Pulmonary artery endothelial cell (primary cell): ENCODE data around the gene SUN1. TPM values are rescaled to one million over a fixed set of nuclear protein-coding genes. Genes with fewer than 3 reads are reported as not detected.
"Not testable (repeated sequence)": the region's sequence is repeated elsewhere in the genome, so short reads cannot be mapped to it uniquely, and the experiment has no call there.

Experiments used
- DNase-seq: peaks from one replicate; pipeline ENCODE4 v3.0.0-alpha.2; 2011; ENCODE audit warnings: low read depth, low spot score
- total RNA-seq: library from RNA; depleted of rRNA; stranded (reverse); fragments of >200 nt; gene quantifications from 2 replicates; pipeline ENCODE4 v1.2.3, GENCODE V29; 2014

The SUN1 gene
- total RNA-seq, 1 donor from 2014 or later: 178 TPM

DNA sequence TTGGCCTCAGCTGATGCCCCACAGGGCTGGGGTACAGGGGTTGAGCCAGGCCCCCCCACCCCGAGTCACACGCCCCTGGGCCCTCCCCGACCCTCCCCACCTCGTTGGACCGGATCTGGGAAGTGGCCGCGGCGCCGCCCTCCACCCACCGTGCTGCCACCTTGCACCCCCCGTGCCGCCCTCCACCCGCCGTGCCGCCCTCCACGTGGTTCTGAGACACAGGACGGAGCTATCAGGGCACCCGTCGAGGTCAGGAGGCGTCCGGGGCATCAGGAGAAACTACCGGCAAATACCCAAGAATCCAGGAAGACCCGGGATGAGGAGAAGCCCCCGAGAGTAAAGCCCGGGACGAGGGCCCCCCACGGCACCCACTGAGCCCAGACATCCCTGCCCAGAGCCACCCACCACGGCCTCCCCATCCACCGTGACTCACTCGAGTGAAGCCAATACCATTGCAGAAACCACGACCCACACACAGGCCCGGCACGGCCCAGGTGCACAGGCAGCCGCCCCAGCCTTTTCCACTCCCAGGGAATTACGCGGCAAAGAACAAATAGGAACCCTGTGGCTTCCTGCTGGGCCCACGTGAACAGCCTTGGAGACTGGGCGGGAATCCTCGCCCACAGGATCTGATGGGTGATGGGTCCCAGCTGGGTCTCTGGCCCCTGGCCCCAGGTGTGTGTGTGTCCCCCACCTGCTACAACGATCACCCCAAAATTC is 88.2 kb downstream of the SUN1 start:
- DNase-seq: no peak

DNA sequence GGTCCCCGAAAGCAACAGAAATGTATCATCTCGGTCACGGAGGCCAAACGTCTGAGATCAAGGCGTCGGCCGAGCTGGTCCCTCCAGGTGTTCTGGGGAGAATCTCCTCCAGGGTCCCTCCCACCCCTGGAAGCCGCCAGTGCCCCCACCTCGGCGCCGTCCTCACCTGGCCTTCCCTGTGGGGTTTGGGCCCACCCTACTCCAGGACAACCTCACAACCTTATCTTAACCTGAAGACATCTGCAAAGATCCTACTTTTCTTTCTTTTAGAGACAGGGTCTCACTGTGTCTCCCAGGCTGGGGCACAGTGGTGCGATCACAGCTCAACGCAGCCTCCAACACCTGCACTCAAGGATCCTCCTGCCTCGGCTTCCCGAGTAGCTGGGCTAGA is 88.8 kb downstream of the SUN1 start:
- no peak for DNase-seq

DNA sequence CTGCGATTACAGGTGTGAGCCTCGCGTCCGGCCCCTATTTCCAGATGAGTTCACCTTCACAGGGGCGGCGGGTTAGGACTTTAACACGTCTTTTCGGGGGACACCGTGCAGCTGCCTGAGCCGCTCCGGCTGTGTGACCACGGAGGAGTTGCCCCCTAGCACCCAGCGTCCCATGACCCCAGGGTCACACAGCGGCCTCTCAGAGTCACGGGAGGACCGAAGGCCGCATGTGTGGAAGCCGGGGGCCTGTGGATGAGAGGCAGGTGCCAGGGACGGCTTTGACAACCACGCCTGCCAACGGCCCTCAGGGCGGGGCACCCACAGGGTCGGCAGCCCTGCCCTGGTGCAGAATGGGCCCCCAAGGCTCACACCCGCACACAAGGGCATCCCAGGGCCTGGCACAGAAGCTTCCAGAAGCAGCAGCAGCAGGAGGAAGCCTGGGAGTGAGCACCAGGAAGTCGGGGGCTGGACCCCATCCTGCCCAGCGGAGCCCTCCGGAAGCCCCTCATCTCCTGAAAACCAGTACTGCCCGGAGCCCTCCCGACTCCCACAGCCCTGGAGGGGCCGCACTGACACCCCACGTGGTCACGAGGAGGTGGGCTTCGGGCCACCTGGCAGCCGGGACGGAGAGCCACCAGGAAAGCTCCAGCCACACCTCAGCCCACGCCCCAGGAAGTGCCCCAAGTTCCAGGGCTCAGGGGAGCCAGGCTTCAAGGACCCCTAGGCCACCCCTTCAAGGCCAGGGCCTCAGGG is 89.5 kb downstream of the SUN1 start:
- DNase-seq: no peak

DNA sequence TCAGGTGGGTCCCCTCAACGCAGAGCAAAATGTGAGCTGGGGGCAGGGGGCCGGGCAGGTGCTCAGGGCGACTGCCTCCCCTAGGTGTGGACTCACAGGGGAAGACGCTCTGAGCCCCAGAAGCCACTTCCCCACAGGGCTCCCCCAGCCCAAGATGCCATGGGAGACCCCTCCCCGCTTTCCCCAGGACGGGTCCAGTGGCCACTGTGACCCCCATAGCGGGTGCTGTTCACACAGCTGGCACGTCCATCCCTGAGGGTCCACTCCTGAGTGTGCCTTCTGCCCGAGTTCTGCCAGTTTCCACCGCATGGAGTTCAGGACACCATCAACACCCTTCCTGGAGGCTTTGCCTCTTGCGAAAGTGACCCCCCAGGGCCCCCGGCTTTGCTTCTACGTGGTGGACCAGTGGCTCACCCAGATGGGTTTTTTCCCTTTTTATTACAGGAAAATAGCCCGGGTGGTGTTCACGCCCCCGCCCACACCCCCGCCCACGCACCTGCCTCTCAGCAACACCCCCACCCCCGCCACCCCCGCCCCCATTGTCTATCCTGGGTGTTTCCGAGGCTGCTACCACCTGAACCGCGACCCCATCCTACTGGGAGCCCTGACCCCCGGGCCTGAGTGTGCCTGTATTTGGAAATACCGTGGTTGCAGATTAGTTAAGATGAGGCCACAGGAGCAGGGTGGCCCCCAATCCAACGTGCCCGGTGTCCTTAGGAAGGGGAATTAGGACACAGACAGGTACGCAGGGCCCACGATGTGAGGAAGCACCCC is 90.2 kb downstream of the SUN1 start:
- no peak for DNase-seq

DNA sequence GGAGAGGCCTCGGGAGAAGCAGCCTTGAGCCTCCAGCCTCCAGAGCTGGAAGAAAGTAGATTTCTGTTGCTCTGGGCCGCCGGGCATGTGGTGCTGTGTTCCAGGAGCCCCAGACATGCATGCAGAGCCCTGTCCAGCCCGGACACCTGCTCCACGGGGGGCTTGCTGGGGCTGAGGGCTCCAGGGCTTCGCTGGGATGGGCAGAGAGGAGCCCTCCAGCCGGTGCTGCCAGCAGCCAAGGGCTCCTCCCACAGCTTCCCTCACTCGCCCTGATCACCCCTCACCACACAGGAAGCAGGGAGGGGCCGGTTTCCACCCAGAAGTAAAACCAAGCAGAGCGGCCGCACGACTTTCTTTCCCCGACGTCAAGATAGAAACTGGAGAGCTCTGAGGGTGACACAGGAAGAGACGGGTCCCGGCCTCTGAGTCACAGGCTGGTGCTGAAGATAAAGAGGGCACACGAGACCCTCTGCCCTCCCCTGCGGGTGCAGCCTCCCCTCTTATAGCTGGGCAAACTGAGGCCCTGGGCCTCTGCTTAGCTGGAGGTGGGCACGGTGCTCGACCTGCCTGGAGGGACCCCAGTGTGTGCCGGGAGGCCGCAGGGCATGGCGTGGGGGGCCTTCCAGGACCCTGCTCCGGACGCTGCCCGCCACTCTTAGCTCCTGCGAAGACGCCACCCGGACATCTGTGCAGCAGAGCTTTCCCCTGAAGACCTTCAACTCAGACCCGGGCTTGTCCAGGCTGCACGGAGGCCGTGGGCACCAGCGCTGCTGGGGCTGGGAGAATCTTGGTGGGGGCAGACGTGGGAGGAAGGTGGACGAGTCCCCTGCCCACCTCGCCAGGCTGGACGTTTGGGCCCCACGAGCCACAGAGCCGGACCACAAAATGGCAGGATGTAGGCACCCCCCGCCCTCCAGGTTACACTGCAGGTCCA is 91.1 kb downstream of the SUN1 start:
- DNase-seq: no peak

DNA sequence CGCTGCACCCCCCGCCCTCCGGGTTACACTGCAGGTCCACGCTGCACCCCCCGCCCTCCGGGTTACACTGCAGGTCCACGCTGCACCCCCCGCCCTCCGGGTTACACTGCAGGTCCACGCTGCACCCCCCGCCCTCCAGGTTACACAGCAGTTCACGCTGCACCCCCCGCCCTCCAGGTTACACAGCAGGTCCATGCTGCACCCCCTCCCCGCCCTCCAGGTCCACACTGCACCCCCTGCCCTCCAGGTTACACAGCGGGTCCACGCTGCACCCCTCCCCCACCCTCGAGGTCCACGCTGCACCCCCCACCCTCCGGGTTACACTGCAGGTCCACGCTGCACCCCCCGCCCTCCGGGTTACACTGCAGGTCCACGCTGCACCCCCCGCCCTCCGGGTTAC is 91.8 kb downstream of the SUN1 start:
- DNase-seq: not testable (repeated sequence)

Other genes starting within 250 kb of the SUN1 start
- gene DNAAF5, start 105.8 kb upstream of the SUN1 start, total RNA-seq: 19.3 and 24.0 TPM in 2 replicates
- 24.5 and 27.2 TPM in 2 replicates for gene PRKAR1B, start 105.2 kb upstream of the SUN1 start, total RNA-seq
- gene GET4, start 44.1 kb downstream of the SUN1 start, total RNA-seq: 38.5 and 44.2 TPM in 2 replicates
- 0.79 and 1.8 TPM in 2 replicates for gene ADAP1, start 122.2 kb downstream of the SUN1 start, total RNA-seq
- 5.9 and 7.7 TPM in 2 replicates for gene COX19, start 143.1 kb downstream of the SUN1 start, total RNA-seq
- not detected in 2 replicates for gene CYP2W1, start 150.7 kb downstream of the SUN1 start, total RNA-seq
- gene GPR146, start 212.1 kb downstream of the SUN1 start, total RNA-seq: 17.4 and 29.8 TPM in 2 replicates